ENCODE measurements around the gene SCUBE1.
"Not testable (repeated sequence)": the region's sequence is repeated elsewhere in the genome, so short reads cannot be mapped to it uniquely, and the experiment has no call there.

SCUBE1 gene

GRCh38 chr22:43301866-43302265, 41.3 kb downstream of the SCUBE1 start:
- DNase-seq (ENCODE audit: low read depth in 2 of 2), result no peak

DNA sequence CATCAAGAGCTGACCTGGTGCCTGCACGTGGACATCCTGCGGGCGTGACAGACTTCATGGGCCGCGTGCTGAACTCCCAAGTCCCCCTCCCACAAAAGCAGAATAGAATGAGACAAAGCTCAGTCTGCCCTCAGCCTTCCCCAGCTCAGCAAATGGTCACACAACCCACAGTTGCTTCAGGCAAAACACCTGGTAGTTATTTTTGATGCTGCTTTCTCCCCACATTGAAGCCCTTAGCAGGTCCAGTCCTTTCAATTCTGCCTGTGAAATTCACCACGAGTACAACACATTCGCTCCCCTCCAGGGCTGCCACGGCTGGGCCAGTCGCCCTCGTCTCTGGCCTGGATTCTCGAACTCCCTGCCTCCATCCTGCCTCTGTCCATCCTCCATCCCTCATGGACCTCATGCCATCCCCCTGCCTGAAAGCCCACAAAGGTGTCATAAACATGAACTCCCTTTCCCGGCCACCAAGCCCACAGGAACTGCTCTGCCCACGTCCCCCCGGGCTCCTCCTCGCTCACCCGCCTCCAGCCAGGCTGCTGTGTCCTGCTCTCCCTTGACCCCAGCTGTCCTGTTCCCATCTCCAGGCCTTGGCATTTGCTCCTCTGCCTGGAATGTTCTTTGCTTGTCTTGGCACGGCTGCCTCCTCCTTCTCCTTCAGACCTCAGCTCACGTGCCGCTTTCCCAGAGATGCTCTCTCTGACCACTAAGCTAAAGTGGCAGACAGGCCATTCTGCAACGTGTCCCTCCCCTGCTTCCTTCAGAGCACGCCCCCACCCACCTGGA, 42.1 kb downstream of the SCUBE1 start:
- no peak for DNase-seq (ENCODE audit: low read depth in 2 of 2)

DNA sequence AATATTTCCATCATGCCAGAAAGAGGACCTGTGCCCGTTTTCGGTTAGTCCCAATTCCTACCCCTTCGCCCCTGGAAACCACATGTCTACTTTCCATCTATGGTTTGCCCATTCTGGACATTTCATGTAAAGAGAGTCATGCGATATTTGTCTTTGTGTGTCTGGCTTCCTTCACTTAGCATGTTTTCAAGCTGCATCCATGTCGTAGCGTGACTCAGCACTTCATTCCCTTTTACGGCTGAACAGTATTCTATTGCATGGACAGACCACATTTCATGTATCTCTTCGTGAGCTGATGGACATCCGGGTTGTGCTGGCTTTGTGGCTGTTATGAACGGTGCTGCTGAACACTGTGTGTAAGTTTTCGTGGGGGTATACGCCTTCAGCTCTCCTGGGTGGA, 43.4 kb downstream of the SCUBE1 start:
- DNase-seq (ENCODE audit: low read depth in 2 of 2), result no peak

GRCh38 chr22:43298062-43298801, 44.9 kb downstream of the SCUBE1 start:
- DNase-seq (ENCODE audit: low read depth in 2 of 2), result no peak

GRCh38 chr22:43297270-43298061, 45.7 kb downstream of the SCUBE1 start:
- no peak for DNase-seq (ENCODE audit: low read depth in 2 of 2)

GRCh38 chr22:43296276-43296902, 46.8 kb downstream of the SCUBE1 start:
- no peak for DNase-seq (ENCODE audit: low read depth in 2 of 2)

DNA sequence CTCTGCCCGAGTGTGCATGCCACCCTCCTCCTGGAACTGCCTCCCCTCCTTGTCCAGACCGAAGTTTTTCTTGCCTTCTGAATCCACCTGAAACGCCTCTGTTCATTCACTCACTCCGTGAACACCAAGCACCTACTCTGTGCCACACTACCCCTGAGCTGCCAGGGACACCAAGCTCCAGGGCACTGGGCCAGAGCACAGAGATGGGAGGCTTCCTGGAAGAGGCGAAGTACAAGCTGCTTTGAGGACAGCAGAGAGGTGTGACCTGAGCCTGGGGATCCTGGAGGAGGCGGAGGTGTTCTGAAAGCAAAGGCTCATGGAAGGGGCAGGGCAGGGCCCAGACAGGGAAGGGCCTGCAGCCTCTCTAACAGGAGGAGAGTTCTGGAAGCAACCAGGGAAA, 47.5 kb downstream of the SCUBE1 start:
- DNase-seq (ENCODE audit: low read depth in 2 of 2), result no peak

- DNase-seq (ENCODE audit: low read depth in 2 of 2), result no peak
Measured at GRCh38 chr22:43295173-43295572, 48.0 kb downstream of the SCUBE1 start.

DNA sequence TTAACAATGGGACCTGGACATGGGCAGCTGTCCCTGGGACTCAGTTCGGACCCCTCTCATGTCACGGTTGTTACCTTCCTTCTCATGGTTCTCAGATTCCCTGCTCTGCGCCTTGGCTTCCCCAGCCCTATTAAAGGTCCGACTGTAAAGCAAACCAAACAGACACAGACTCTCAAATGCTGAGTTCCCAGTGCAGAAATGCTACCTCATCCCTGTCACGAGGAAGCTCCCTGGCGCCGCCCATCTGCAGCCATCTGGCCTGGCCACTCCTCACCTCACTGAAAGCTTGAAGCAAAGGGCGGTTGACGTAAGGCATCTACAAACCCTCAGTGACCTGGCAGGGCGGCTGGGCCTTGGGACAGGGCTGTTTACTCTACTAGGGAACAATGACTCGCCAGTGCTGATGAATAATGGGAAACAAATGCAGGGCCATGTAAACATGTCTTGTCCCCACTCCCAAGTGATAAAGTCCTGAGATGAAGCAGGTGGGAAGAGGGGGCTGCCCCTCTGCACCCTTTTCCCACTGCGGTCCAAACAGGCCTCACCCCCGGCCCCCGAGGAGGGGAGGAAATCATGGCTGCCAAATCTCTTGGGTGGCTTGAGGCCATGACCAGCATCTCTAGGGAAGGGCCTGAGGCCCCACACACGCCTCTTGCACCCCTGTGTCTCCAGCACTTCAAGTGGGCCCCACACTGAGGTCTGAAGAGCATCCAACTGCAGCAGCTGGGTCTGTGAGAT, 49.3 kb downstream of the SCUBE1 start:
- no peak for DNase-seq (ENCODE audit: low read depth in 2 of 2)

- DNase-seq (ENCODE audit: low read depth in 2 of 2), result no peak
Measured at GRCh38 chr22:43293259-43293654, 49.9 kb downstream of the SCUBE1 start.

DNA sequence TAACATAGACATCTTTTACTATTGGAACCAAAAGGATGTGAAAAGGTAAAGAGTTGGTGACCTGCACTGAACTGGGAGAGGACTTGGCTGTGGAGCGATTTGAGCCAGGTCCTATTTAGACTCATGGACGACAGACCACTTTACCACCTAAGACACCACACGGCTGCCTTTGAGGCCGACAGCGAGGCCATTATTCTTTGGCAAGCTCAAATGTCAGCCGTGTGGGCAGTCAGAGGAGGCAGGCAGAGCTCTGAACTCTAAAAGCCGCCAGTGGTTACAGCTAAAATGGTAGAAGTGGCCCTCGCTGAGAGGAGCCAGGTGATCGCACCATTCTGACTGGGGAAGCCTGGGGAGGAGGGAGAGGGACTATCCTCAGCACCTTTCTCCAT, 50.5 kb downstream of the SCUBE1 start:
- DNase-seq (ENCODE audit: low read depth in 2 of 2), result no peak

- DNase-seq (ENCODE audit: low read depth in 2 of 2), result no peak
Measured at GRCh38 chr22:43291381-43291780, 51.8 kb downstream of the SCUBE1 start.

- DNase-seq (ENCODE audit: low read depth in 2 of 2), result no peak
Measured at GRCh38 chr22:43289976-43290721, 53.0 kb downstream of the SCUBE1 start.

DNA sequence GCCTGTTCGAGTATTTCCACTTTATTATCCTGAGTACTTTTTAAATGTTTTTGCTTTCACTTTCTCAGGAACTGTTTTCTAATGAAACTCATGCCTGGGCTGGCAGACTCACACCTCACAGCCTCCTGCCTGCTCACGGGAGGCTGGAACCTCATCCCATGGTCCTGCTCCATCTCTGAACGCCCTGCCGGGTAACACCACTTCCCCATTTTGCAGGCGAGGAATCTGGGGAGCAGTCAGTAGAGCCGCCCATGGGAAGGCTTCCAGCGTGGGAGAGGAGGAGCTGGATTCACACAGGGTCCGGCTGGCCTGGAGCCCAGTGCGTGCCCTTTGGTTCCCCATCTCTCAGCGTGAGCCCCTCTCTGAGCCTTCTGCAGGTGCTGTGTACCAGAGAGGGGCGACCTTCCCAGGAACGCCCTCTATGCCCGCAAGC, 53.6 kb downstream of the SCUBE1 start:
- DNase-seq (ENCODE audit: low read depth in 2 of 2), result no peak

DNA sequence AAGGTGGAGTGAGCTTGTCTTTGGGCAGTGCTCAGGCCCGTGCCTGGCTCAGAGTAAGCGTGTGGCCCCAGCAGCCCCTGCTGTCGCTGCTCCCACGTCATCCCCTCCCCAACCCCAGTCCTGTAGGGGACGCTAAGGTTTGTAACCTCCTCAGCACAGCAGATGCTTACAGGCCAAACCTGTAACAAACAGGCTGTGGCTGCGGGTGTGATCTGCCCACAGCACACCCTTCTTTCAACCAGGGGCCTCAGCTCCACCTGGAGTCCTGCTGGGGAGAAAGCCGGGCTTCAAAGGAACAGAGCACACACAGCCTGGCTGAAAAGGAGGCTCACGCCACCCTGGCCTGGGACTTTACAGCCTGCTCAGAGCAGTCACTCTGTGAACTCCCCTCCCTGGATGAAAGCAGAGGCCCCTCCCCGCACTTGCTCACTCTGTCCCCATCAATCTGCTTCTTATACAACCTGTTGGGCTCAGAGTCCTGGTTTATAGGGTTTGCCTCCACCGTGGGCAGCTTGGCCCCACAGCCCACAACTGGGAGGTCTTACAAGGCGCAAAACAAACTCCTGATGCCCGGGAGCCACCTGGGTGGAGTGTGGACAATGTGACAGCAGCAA, 54.3 kb downstream of the SCUBE1 start:
- no peak for DNase-seq (ENCODE audit: low read depth in 2 of 2)

DNA sequence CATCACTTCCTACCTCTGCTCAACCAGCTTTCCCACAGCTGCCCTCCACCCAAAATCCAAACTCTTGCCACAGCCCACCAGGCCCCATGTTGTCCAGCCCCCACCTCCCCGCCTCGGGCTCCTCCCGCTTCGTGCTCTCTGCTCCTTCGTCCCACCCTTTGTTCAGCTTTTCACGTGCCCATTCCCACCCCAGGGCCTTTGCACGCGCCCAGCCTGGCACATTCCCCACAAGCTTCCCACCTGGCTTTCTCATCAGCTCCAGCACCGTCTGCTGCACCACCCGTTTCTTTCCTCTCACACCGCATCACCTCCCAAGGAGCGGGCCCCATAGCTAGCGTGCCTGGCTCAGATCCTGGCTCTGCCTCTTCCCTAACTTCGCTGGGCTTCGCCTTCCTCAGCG, 54.8 kb downstream of the SCUBE1 start:
- no peak for DNase-seq (ENCODE audit: low read depth in 2 of 2)

DNA sequence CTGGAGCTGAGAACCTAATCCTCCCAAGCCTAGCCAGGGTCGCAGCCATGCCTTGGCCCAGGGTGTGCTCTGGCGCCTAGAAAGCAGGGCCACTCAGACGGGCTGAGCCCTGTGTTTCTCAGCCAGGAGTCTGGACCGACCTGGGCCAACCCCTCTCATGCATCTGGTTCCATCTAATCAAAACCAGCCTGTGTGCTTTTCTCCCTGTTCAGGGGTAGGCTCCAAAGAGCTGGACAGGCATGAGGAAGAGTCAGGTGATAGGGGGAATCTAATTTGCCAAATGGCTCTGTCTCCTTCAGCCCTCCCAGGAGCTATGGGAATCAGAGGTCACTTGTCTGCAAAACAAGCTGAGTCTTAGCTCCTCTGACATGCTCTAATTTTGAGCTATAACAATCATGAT, 55.7 kb downstream of the SCUBE1 start:
- DNase-seq (ENCODE audit: low read depth in 2 of 2), result no peak

DNA sequence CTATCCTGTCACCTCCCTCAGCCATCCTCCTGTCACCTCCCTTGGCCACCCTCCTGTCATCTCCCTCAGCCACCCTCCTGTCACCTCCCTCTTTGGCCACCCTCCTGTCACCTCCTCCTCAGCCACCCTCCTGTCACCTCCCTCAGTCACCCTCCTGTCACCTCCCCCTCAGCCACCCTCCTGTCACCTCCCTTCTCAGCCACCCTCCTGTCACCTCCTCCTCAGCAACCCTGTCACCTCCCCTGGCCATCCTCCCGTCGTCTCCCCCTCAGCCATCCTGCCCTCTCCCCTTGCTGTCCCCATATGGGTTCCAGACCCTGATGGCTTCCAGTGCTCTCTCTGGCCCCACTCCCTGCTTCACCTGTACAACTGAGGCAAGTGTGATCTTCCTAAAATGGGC, 61.8 kb downstream of the SCUBE1 start:
- no peak for DNase-seq (ENCODE audit: low read depth in 2 of 2)

DNA sequence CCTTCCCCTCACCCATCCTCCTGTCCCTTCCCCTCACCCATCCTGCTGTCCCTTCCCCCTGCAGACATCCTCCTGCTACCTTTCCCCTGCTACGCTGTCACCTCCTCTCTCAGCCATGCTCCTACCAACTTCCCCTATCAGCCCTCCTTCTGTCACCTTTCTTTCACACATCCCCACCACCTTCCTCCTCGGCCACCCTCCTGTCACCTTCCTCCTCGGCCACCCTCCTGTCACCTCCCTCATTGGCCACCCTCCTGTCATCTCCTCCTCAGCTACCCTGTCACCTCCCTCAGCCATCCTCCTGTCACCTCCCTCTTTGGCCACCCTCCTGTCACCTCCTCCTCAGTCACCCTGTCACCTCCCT, 62.7 kb downstream of the SCUBE1 start:
- DNase-seq (ENCODE audit: low read depth in 2 of 2), result not testable (repeated sequence)

DNA sequence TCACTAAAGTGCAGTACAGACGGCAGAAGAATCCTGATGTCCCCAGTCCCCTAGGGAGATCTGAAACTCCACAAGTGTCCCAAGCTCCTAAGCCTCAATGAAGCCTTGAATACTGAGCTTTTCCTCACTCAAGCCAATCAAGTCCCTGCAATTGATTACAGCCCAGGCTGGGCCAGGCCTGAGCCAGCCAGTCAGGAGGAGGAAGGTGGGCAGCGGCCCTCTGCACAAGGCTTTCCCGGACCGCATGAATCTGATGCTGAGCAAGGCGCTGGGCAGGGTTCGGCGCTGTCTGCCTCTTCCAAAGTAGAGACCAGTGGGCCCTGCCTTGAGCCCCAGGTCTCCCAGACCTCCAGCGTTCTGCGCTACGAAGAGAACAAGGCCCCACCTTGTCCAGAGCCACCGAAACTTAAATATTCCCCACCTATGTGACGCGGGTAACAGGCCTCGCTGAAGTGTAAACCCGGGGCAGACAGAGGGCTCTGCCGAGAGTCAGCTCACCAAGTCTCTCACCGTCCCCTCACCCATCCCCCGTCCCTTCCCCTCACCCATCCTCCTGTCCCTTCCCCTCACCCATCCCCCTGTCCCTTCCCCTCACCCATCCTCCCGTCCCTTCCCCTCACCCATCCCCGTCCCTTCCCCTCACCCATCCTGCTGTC, 63.2 kb downstream of the SCUBE1 start:
- DNase-seq (ENCODE audit: low read depth in 2 of 2), result no peak

Data from stimulated activated CD8-positive, alpha-beta memory T cell treated with anti-CD3 and anti-CD28 coated beads, Interleukin-15, amount 100 ng/mL, for 48 hours (primary cell).